MG63 (cell line): ENCODE results near the gene CRAMP1. TPM values are rescaled to one million over a fixed set of nuclear protein-coding genes. Genes with fewer than 3 reads are reported as not detected.

Experiments used
- DNase-seq: peaks from one replicate; pipeline ENCODE4 v3.0.0-alpha.2; 2020
- H3K27me3 ChIP-seq: fragments of 250-450 bp; sonication (Bioruptor Pico); 2 replicates; pipeline ENCODE4 v1.5.1; 2020; ENCODE audit warnings: mild to moderate bottlenecking, moderate library complexity
- H3K36me3 ChIP-seq: fragments of 250-450 bp; sonication (Bioruptor Pico); 2 replicates; pipeline ENCODE4 v1.5.1; 2020; ENCODE audit warnings: mild to moderate bottlenecking, moderate library complexity
- H3K4me3 ChIP-seq: fragments of 250-450 bp; sonication (Bioruptor Pico); 2 replicates; pipeline ENCODE4 v1.5.1; 2020; ENCODE audit warnings: mild to moderate bottlenecking, moderate library complexity
- H3K9me3 ChIP-seq: fragments of 250-450 bp; sonication (Bioruptor Pico); 2 replicates; pipeline ENCODE4 v1.5.1; 2020; ENCODE audit warnings: mild to moderate bottlenecking, moderate library complexity
- total RNA-seq: library from RNA; depleted of rRNA; stranded (reverse); fragments of >200 nt; shearing (Covaris generic); gene quantifications from 2 replicates; pipeline ENCODE4 v1.2.3, GENCODE V29; 2014; ENCODE audit warnings: low replicate concordance

Gene CRAMP1
- total RNA-seq, 1 experiment from 2014 or later: 3.8 TPM

- Histone ChIP-seq H3K36me3 (peaks cover 51% of the 10 kb centered on the region), H3K27me3 (no peaks in the 10 kb centered on the region), H3K9me3 (no peaks in the 10 kb centered on the region), H3K4me3 (no peak overlapping the region)
- DNase-seq: no peak
Measured at GRCh38 chr16:1640261-1640941, 28.2 kb downstream of the CRAMP1 start.

- H3K9me3 ChIP-seq: no peaks in the 10 kb centered on the region
- no peaks in the 10 kb centered on the region for H3K27me3 ChIP-seq
- H3K36me3 ChIP-seq: peaks cover 57% of the 10 kb centered on the region
- no peak overlapping the region for H3K4me3 ChIP-seq
- no peak for DNase-seq
Measured at GRCh38 chr16:1641261-1641660, 29.1 kb downstream of the CRAMP1 start.

GRCh38 chr16:1642148-1642547 lies 30.0 kb downstream of the CRAMP1 start:
- Histone ChIP-seq H3K9me3 (no peaks in the 10 kb centered on the region), H3K36me3 (peaks cover 60% of the 10 kb centered on the region), H3K4me3 (no peak overlapping the region), H3K27me3 (no peaks in the 10 kb centered on the region)
- DNase-seq: peak; percentile 71

GRCh38 chr16:1642753-1643152 lies 30.6 kb downstream of the CRAMP1 start:
- Histone ChIP-seq H3K36me3 (peaks cover 61% of the 10 kb centered on the region), H3K4me3 (no peak overlapping the region), H3K9me3 (no peaks in the 10 kb centered on the region), H3K27me3 (no peaks in the 10 kb centered on the region)
- no peak for DNase-seq

GRCh38 chr16:1643521-1643920 lies 31.4 kb downstream of the CRAMP1 start:
- DNase-seq: no peak
- Histone ChIP-seq H3K9me3 (no peaks in the 10 kb centered on the region), H3K36me3 (peaks cover 56% of the 10 kb centered on the region), H3K27me3 (no peaks in the 10 kb centered on the region), H3K4me3 (no peak overlapping the region)

- DNase-seq: peak; percentile 37
- H3K36me3 ChIP-seq: peaks cover 43% of the 10 kb centered on the region
- no peak overlapping the region for H3K4me3 ChIP-seq
- H3K9me3 ChIP-seq: no peaks in the 10 kb centered on the region
- no peaks in the 10 kb centered on the region for H3K27me3 ChIP-seq
Measured at GRCh38 chr16:1645914-1646525, 33.9 kb downstream of the CRAMP1 start.

GRCh38 chr16:1647856-1648255 lies 35.7 kb downstream of the CRAMP1 start:
- no peaks in the 10 kb centered on the region for H3K9me3 ChIP-seq
- no peak overlapping the region for H3K4me3 ChIP-seq
- H3K36me3 ChIP-seq: peaks cover 44% of the 10 kb centered on the region
- DNase-seq: no peak
- no peaks in the 10 kb centered on the region for H3K27me3 ChIP-seq

GRCh38 chr16:1650131-1650530 lies 38.0 kb downstream of the CRAMP1 start:
- DNase-seq: no peak
- no peak overlapping the region for H3K4me3 ChIP-seq
- H3K36me3 ChIP-seq: peaks cover 49% of the 10 kb centered on the region
- no peaks in the 10 kb centered on the region for H3K9me3 ChIP-seq
- no peaks in the 10 kb centered on the region for H3K27me3 ChIP-seq

- H3K36me3 ChIP-seq: peaks cover 52% of the 10 kb centered on the region
- H3K9me3 ChIP-seq: no peaks in the 10 kb centered on the region
- no peak for DNase-seq
Measured at GRCh38 chr16:1651094-1651973, 39.2 kb downstream of the CRAMP1 start.

GRCh38 chr16:1651974-1652312 lies 39.8 kb downstream of the CRAMP1 start:
- DNase-seq: no peak
- no peaks in the 10 kb centered on the region for H3K27me3 ChIP-seq
- H3K4me3 ChIP-seq: no peak overlapping the region
- H3K9me3 ChIP-seq: no peaks in the 10 kb centered on the region
- peaks cover 55% of the 10 kb centered on the region for H3K36me3 ChIP-seq

More at GRCh38 chr16:1651094-1651973, 39.2 kb downstream of the CRAMP1 start:
- Histone ChIP-seq H3K27me3 (no peaks in the 10 kb centered on the region), H3K4me3 (no peak overlapping the region)

- H3K4me3 ChIP-seq: no peak overlapping the region
- H3K9me3 ChIP-seq: no peaks in the 10 kb centered on the region
- H3K27me3 ChIP-seq: no peaks in the 10 kb centered on the region
- no peak for DNase-seq
- peaks cover 54% of the 10 kb centered on the region for H3K36me3 ChIP-seq
Measured at GRCh38 chr16:1653023-1653422, 40.9 kb downstream of the CRAMP1 start.

GRCh38 chr16:1654505-1655268 lies 42.5 kb downstream of the CRAMP1 start:
- DNase-seq: peak; percentile 48
- no peaks in the 10 kb centered on the region for H3K9me3 ChIP-seq
- H3K27me3 ChIP-seq: no peaks in the 10 kb centered on the region
- H3K4me3 ChIP-seq: no peak overlapping the region
- H3K36me3 ChIP-seq: peaks cover 54% of the 10 kb centered on the region

GRCh38 chr16:1655269-1655807 lies 43.2 kb downstream of the CRAMP1 start:
- no peak overlapping the region for H3K4me3 ChIP-seq
- no peak for DNase-seq
- no peaks in the 10 kb centered on the region for H3K27me3 ChIP-seq
- peaks cover 55% of the 10 kb centered on the region for H3K36me3 ChIP-seq
- no peaks in the 10 kb centered on the region for H3K9me3 ChIP-seq

GRCh38 chr16:1655909-1656807 lies 44.0 kb downstream of the CRAMP1 start:
- DNase-seq: no peak

GRCh38 chr16:1656808-1657617 lies 44.9 kb downstream of the CRAMP1 start:
- DNase-seq: no peak
- H3K4me3 ChIP-seq: no peak overlapping the region
- H3K27me3 ChIP-seq: no peaks in the 10 kb centered on the region
- peaks cover 45% of the 10 kb centered on the region for H3K36me3 ChIP-seq
- H3K9me3 ChIP-seq: no peaks in the 10 kb centered on the region

More at GRCh38 chr16:1655909-1656807, 44.0 kb downstream of the CRAMP1 start:
- Histone ChIP-seq H3K9me3 (no peaks in the 10 kb centered on the region), H3K27me3 (no peaks in the 10 kb centered on the region), H3K4me3 (no peak overlapping the region), H3K36me3 (peaks cover 47% of the 10 kb centered on the region)
